Parathyroid adenoma (tissue), 2 donors: ENCODE measurements around the gene TCP11.
A peak's percentile ranks its signal among the peaks of the same experiment; 100 is the strongest.

Experiments used
- H2AFZ ChIP-seq: fragments of 300-600 bp; sonication (generic); one replicate; pipeline ENCODE4 v1.7.0; 2017; ENCODE audit warnings: antibody characterized with exemption, mild to moderate bottlenecking
- H3K27ac ChIP-seq: fragments of 300-600 bp; sonication (generic); one replicate; pipeline ENCODE4 v1.7.0; 2017
- H3K27me3 ChIP-seq: fragments of 300-600 bp; sonication (generic); one replicate; pipeline ENCODE4 v1.7.0; 2017; ENCODE audit warnings: low read length; ENCODE audit not compliant: control insufficient read depth, insufficient read depth
- H3K36me3 ChIP-seq: fragments of 300-600 bp; sonication (generic); one replicate; pipeline ENCODE4 v1.7.0; 2017; ENCODE audit warnings: low read length; ENCODE audit not compliant: control insufficient read depth, insufficient read depth
- H3K4me1 ChIP-seq: fragments of 300-600 bp; sonication (generic); one replicate; pipeline ENCODE4 v1.7.0; 2017; ENCODE audit warnings: control low read depth
- H3K4me2 ChIP-seq: fragments of 300-600 bp; sonication (generic); one replicate; pipeline ENCODE4 v1.7.0; 2017; ENCODE audit warnings: low read length
- H3K4me3 ChIP-seq: fragments of 300-600 bp; sonication (generic); one replicate; pipeline ENCODE4 v1.7.0; 2017; ENCODE audit warnings: low read depth, low read length
- H3K79me2 ChIP-seq: fragments of 300-600 bp; sonication (generic); one replicate; pipeline ENCODE4 v1.7.0; 2017; ENCODE audit warnings: control low read depth
- H3K9ac ChIP-seq: fragments of 300-600 bp; sonication (generic); one replicate; pipeline ENCODE4 v1.7.0; 2017; ENCODE audit warnings: mild to moderate bottlenecking
- H3K9me3 ChIP-seq: fragments of 300-600 bp; sonication (generic); one replicate; pipeline ENCODE4 v1.7.0; 2017; ENCODE audit warnings: low read length; ENCODE audit not compliant: control insufficient read depth
- CTCF ChIP-seq: fragments of 300-600 bp; sonication (generic); IDR thresholded peaks from one replicate; pipeline ENCODE4 v1.7.0; 2017; ENCODE audit warnings: antibody characterized with exemption, mild to moderate bottlenecking
- donor health status: primary hyperparathyroidism.

Gene TCP11

GRCh38 chr6:35173427-35174087 is 32.4 kb upstream of the TCP11 start:
- H3K4me3 ChIP-seq, result no peak overlapping the region

GRCh38 chr6:35173044-35173426 is 31.9 kb upstream of the TCP11 start:
- no peak overlapping the region for H3K27ac ChIP-seq
- no peak overlapping the region for H2AFZ ChIP-seq
- no peak for TF ChIP-seq CTCF
- no peak overlapping the region for H3K4me2 ChIP-seq
- no peaks in the 10 kb centered on the region for H3K27me3 ChIP-seq
- H3K9ac ChIP-seq, result no peak overlapping the region
- H3K4me3 ChIP-seq, result no peak overlapping the region
- peaks cover 10% of the 10 kb centered on the region for H3K4me1 ChIP-seq
- no peaks in the 10 kb centered on the region for H3K9me3 ChIP-seq
- H3K36me3 ChIP-seq, result no peaks in the 10 kb centered on the region
- H3K79me2 ChIP-seq, result no peaks in the 10 kb centered on the region

More at GRCh38 chr6:35173427-35174087, 32.4 kb upstream of the TCP11 start:
- no peak for TF ChIP-seq CTCF
- Histone ChIP-seq H3K27ac (no peak overlapping the region), H3K9ac (no peak overlapping the region), H3K79me2 (no peaks in the 10 kb centered on the region), H2AFZ (no peak overlapping the region), H3K4me1 (peaks cover 5% of the 10 kb centered on the region), H3K27me3 (no peaks in the 10 kb centered on the region), H3K4me2 (no peak overlapping the region), H3K36me3 (no peaks in the 10 kb centered on the region), H3K9me3 (no peaks in the 10 kb centered on the region)

- TF ChIP-seq CTCF, result no peak
- peaks cover 11% of the 10 kb centered on the region for H3K4me1 ChIP-seq
- no peak overlapping the region for H2AFZ ChIP-seq
- H3K9me3 ChIP-seq, result no peaks in the 10 kb centered on the region
- H3K27ac ChIP-seq, result no peak overlapping the region
- H3K27me3 ChIP-seq, result no peaks in the 10 kb centered on the region
- H3K9ac ChIP-seq, result no peak overlapping the region
- H3K4me2 ChIP-seq, result no peak overlapping the region
- no peak overlapping the region for H3K4me3 ChIP-seq
- no peaks in the 10 kb centered on the region for H3K36me3 ChIP-seq
- H3K79me2 ChIP-seq, result no peaks in the 10 kb centered on the region
These were observed 29.8 kb upstream of the TCP11 start for GRCh38 chr6:35170891-35171290.

- H2AFZ ChIP-seq, result no peak overlapping the region
- no peak overlapping the region for H3K4me3 ChIP-seq
- no peak overlapping the region for H3K4me2 ChIP-seq
- no peaks in the 10 kb centered on the region for H3K27me3 ChIP-seq
- H3K9me3 ChIP-seq, result no peaks in the 10 kb centered on the region
- H3K4me1 ChIP-seq, result peaks cover 11% of the 10 kb centered on the region
- H3K27ac ChIP-seq, result no peak overlapping the region
- no peaks in the 10 kb centered on the region for H3K36me3 ChIP-seq
- no peaks in the 10 kb centered on the region for H3K79me2 ChIP-seq
- TF ChIP-seq CTCF, result no peak
- no peak overlapping the region for H3K9ac ChIP-seq
These were observed 29.0 kb upstream of the TCP11 start for GRCh38 chr6:35170166-35170565.

- Histone ChIP-seq H3K27ac (no peak overlapping the region), H3K27me3 (no peaks in the 10 kb centered on the region), H3K4me1 (peaks cover 11% of the 10 kb centered on the region), H2AFZ (peak overlapping the region; percentile 35), H3K4me2 (no peak overlapping the region), H3K79me2 (no peaks in the 10 kb centered on the region), H3K9ac (no peak overlapping the region), H3K36me3 (no peaks in the 10 kb centered on the region), H3K4me3 (no peak overlapping the region), H3K9me3 (no peaks in the 10 kb centered on the region)
- no peak for TF ChIP-seq CTCF
These were observed 27.3 kb upstream of the TCP11 start for GRCh38 chr6:35168461-35168861.
